ENCODE measurements around the gene OTOF. TPM values are rescaled to one million over a fixed set of nuclear protein-coding genes. Genes with fewer than 3 reads are reported as not detected.

The OTOF gene
- total RNA-seq (2014; rRNA removed; shearing (Covaris generic)) (0.25 and 0.43 TPM in 2 replicates), polyA plus RNA-seq (2016; fragmentation: Nextera tagmentation; extraction: Ambion mirVana) (0.37 and 0.38 TPM in 2 replicates)

DNA sequence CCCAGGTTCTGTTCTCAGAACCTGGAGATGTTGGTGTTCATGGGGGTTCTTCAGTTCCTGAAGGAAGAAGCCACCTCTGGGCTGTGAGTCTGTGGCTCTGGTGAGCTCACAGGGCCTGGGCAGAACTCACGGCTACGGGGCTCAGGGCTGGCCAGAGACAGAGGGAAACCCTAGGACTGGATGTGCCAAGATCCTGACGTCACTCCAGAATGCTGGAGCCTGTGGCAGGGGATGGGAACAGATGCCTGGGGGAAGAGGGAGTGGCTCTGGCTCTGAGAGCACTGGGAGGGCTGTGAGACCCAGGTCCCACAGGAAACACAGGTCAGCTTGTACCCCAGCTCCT is at the start of gene OTOF:
OTOF (minus strand) TSS at position 214 of the 343 bp plus-strand sequence.
- H3K27ac ChIP-seq = 0 out of 2 replicates have a peak within 1 kb of the TSS, but pooled peaks have one; percentile 24
- H3K9ac ChIP-seq = 0 out of 2 replicates have a peak within 1 kb of the TSS, but pooled peaks have one; percentile 23
- H3K4me1 ChIP-seq (ENCODE audit: insufficient read depth) = peaks cover 4% of the 10 kb centered on the region; the same call in 1 of the 2 replicates
- H3K4me2 ChIP-seq (ENCODE audit: unreplicated experiment) = peak within 1 kb of the TSS; percentile 46
- TF ChIP-seq EZH2phosphoT487 (IDR thresholded peaks at IDR 0.05; ENCODE audit: insufficient read depth, low read depth) (no peak), EZH2 (IDR thresholded peaks at IDR 0.05; ENCODE audit: insufficient read depth, poor library complexity, severe bottlenecking) (no peak)
- H3K4me3 ChIP-seq = peak within 1 kb of the TSS; percentile 24; the same call in 1 of the 2 replicates
- WGBS, 2 experiments (ENCODE audit: low coverage in 1 of 2, low lambda C conversion rate in 2 of 2, missing lambda C conversion rate in 2 of 2) = 0 to 4% methylated on average over 3 of the region's 3 CpGs
- H4K20me1 ChIP-seq (ENCODE audit: insufficient read depth) = no peaks in the 10 kb centered on the region
- no peaks in the 10 kb centered on the region for H3K27me3 ChIP-seq (replicated peaks; ENCODE audit: insufficient read depth)
- no peaks in the 10 kb centered on the region for H3K36me3 ChIP-seq (ENCODE audit: low read depth)
- H3F3A ChIP-seq (ENCODE audit: insufficient read depth) = no peaks in the 10 kb centered on the region
- H3K79me2 ChIP-seq (ENCODE audit: insufficient read depth) = no peaks in the 10 kb centered on the region
- H2AFZ ChIP-seq = peak within 1 kb of the TSS; percentile 51
- DNase-seq = peak; percentile 91
- H3K9me2 ChIP-seq (ENCODE audit: insufficient read depth) = no peaks in the 10 kb centered on the region
- H3K9me3 ChIP-seq (ENCODE audit: low read depth) = no peaks in the 10 kb centered on the region
- in situ Hi-C loops (cut with MboI) = no loop called here

DNA sequence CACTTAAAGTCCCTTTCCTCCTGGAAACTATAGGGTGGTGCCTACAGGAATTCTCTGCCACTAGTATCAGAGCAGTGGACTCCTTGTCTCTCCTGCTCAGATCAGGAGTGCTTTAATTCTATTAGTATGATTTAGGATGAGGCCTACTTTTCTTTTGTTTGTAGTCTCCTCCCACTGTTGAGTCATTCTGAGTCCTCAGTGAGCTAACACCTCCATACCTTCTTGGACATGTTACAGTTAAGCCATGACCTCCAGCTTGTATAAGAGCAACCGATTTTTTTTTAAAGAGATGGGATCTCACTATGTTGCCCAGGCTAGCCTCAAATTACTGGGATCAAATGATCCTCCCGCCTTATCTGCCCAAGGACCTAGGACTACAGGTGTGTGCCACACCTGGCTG is 48.7 kb upstream of the OTOF start:
- in situ Hi-C loops (cut with MboI) = no loop called here
- 32 to 40% methylated on average over 2 of the region's 2 CpGs for WGBS, 2 experiments (ENCODE audit: low coverage in 1 of 2, low lambda C conversion rate in 2 of 2, missing lambda C conversion rate in 2 of 2)
- H3K4me3 ChIP-seq = no peak overlapping the region
- H4K20me1 ChIP-seq (ENCODE audit: insufficient read depth) = no peaks in the 10 kb centered on the region
- H3K4me2 ChIP-seq (ENCODE audit: unreplicated experiment) = no peak overlapping the region
- H3K9ac ChIP-seq = no peak overlapping the region
- no peaks in the 10 kb centered on the region for H3K9me3 ChIP-seq (ENCODE audit: low read depth)
- H3K79me2 ChIP-seq (ENCODE audit: insufficient read depth) = no peaks in the 10 kb centered on the region
- no peaks in the 10 kb centered on the region for H3K9me2 ChIP-seq (ENCODE audit: insufficient read depth)
- TF ChIP-seq EZH2phosphoT487 (IDR thresholded peaks at IDR 0.05; ENCODE audit: insufficient read depth, low read depth) (no peak), EZH2 (IDR thresholded peaks at IDR 0.05; ENCODE audit: insufficient read depth, poor library complexity, severe bottlenecking) (no peak)
- H3K36me3 ChIP-seq (ENCODE audit: low read depth) = no peaks in the 10 kb centered on the region
- peaks cover 9% of the 10 kb centered on the region for H3K27me3 ChIP-seq (replicated peaks; ENCODE audit: insufficient read depth)
- H2AFZ ChIP-seq = no peak overlapping the region
- no peaks in the 10 kb centered on the region for H3F3A ChIP-seq (ENCODE audit: insufficient read depth)
- no peak overlapping the region for H3K27ac ChIP-seq
- DNase-seq = no peak
- H3K4me1 ChIP-seq (ENCODE audit: insufficient read depth) = peaks cover 11% of the 10 kb centered on the region

DNA sequence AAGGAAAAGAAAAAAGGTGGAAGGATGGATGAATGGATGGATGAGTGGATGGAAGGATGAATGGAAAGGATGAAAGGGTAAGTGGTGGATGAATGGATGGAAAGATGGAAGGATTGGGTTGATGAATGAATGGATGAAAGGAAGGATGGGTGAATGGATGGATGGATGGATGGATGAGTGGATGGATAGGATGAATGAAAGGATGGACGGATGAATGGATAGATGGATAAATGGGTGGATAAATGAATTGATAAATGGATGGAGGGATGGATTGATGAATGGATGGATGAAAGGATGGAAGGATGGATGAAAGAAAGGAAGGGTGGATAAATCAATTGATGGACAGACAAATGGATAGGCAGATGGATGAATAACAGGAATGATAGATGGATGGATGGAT is 48.2 kb upstream of the OTOF start:
- no peak overlapping the region for H3K27ac ChIP-seq
- H3K4me3 ChIP-seq = no peak overlapping the region
- H3K9ac ChIP-seq = no peak overlapping the region
- no peak overlapping the region for H3K4me2 ChIP-seq (ENCODE audit: unreplicated experiment)
- no peak for DNase-seq
- H4K20me1 ChIP-seq (ENCODE audit: insufficient read depth) = no peaks in the 10 kb centered on the region
- in situ Hi-C loops (cut with MboI) = no loop called here
- H3K27me3 ChIP-seq (replicated peaks; ENCODE audit: insufficient read depth) = peaks cover 14% of the 10 kb centered on the region
- no peaks in the 10 kb centered on the region for H3K9me3 ChIP-seq (ENCODE audit: low read depth)
- H2AFZ ChIP-seq = no peak overlapping the region
- H3K9me2 ChIP-seq (ENCODE audit: insufficient read depth) = no peaks in the 10 kb centered on the region
- H3K4me1 ChIP-seq (ENCODE audit: insufficient read depth) = peaks cover 11% of the 10 kb centered on the region
- no peaks in the 10 kb centered on the region for H3F3A ChIP-seq (ENCODE audit: insufficient read depth)
- H3K79me2 ChIP-seq (ENCODE audit: insufficient read depth) = no peaks in the 10 kb centered on the region
- 50 to 55% methylated on average over 1 of the region's 1 CpG for WGBS, 2 experiments (ENCODE audit: low coverage in 1 of 2, low lambda C conversion rate in 2 of 2, missing lambda C conversion rate in 2 of 2)
- TF ChIP-seq EZH2phosphoT487 (IDR thresholded peaks at IDR 0.05; ENCODE audit: insufficient read depth, low read depth) (no peak), EZH2 (IDR thresholded peaks at IDR 0.05; ENCODE audit: insufficient read depth, poor library complexity, severe bottlenecking) (no peak)
- H3K36me3 ChIP-seq (ENCODE audit: low read depth) = no peaks in the 10 kb centered on the region

DNA sequence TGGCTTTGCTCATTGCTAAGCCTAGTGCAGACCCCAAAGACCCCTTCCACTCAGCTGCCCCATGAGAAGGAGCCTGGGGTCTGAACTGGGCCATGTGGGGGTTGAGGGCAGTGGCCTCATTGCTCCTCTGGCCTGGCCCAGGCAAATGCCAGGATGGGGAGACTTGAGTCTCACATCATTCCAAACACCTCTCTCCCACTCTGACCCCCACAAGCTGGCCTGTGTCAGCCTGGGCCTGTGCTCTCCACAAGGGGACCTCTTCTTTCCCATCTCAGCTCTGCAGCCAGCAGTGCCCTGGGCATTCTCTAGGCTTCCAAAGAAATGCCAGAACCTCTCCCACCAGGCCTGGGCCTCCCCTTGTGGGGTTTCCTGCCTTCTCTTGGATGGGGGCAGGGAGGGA is 45.8 kb upstream of the OTOF start:
- H3K9me2 ChIP-seq (ENCODE audit: insufficient read depth) = no peaks in the 10 kb centered on the region
- H3K9me3 ChIP-seq (ENCODE audit: low read depth) = no peaks in the 10 kb centered on the region
- no peaks in the 10 kb centered on the region for H3K36me3 ChIP-seq (ENCODE audit: low read depth)
- no peak overlapping the region for H3K4me3 ChIP-seq
- TF ChIP-seq EZH2phosphoT487 (IDR thresholded peaks at IDR 0.05; ENCODE audit: insufficient read depth, low read depth) = no peak
- no peak for TF ChIP-seq EZH2 (IDR thresholded peaks at IDR 0.05; ENCODE audit: insufficient read depth, poor library complexity, severe bottlenecking)
- H3K27ac ChIP-seq = no peak overlapping the region
- no peaks in the 10 kb centered on the region for H4K20me1 ChIP-seq (ENCODE audit: insufficient read depth)
- no peak overlapping the region for H3K4me2 ChIP-seq (ENCODE audit: unreplicated experiment)
- no peaks in the 10 kb centered on the region for H3F3A ChIP-seq (ENCODE audit: insufficient read depth)
- H3K9ac ChIP-seq = no peak overlapping the region
- no peak for DNase-seq
- peaks cover 35% of the 10 kb centered on the region for H3K27me3 ChIP-seq (replicated peaks; ENCODE audit: insufficient read depth)
- in situ Hi-C loops (cut with MboI) = no loop called here
- H3K79me2 ChIP-seq (ENCODE audit: insufficient read depth) = no peaks in the 10 kb centered on the region
- H2AFZ ChIP-seq = no peak overlapping the region
- 0 out of 2 replicates have a peak, but pooled peaks cover 4% of the 10 kb centered on the region for H3K4me1 ChIP-seq (ENCODE audit: insufficient read depth)

DNA sequence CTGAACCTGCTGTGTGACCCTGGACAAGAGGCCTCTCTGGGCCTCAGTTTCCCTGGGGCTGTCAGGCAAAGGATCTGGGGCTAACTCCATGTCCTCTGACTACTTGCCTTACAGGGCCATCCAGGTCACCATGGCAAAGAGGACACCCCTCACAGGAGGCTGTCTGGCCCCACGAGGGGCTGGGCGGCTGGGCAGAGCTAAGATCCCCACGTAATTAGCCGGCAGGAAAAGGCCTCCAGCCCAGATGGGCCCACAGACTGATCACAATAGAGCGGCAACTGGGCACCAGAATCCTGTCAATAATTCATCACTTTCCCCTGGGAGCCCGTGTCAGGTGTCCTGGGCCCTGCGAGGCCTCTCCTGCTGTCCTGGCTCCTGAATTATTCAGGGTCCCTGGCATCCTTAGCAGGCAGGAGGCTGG is 44.8 kb upstream of the OTOF start:
- in situ Hi-C loops (cut with MboI) = no loop called here

More for the DNA sequence above, 44.8 kb upstream of the OTOF start:
- Histone ChIP-seq H3K9ac (no peak overlapping the region), H3K27ac (no peak overlapping the region), H3K79me2 (ENCODE audit: insufficient read depth) (no peaks in the 10 kb centered on the region), H3K4me3 (no peak overlapping the region), H3K9me2 (ENCODE audit: insufficient read depth) (no peaks in the 10 kb centered on the region), H3K4me1 (ENCODE audit: insufficient read depth) (0 out of 2 replicates have a peak, but pooled peaks cover 4% of the 10 kb centered on the region), H3F3A (ENCODE audit: insufficient read depth) (no peaks in the 10 kb centered on the region), H4K20me1 (ENCODE audit: insufficient read depth) (no peaks in the 10 kb centered on the region), H3K9me3 (ENCODE audit: low read depth) (no peaks in the 10 kb centered on the region), H3K36me3 (ENCODE audit: low read depth) (no peaks in the 10 kb centered on the region), H2AFZ (no peak overlapping the region), H3K4me2 (ENCODE audit: unreplicated experiment) (no peak overlapping the region), H3K27me3 (replicated peaks; ENCODE audit: insufficient read depth) (peaks cover 39% of the 10 kb centered on the region)
- WGBS, 2 experiments (ENCODE audit: low coverage in 1 of 2, low lambda C conversion rate in 2 of 2, missing lambda C conversion rate in 2 of 2) = 54 to 62% methylated on average over 7 of the region's 7 CpGs
- TF ChIP-seq EZH2 (IDR thresholded peaks at IDR 0.05; ENCODE audit: insufficient read depth, poor library complexity, severe bottlenecking) (no peak), EZH2phosphoT487 (IDR thresholded peaks at IDR 0.05; ENCODE audit: insufficient read depth, low read depth) (no peak)
- DNase-seq = no peak
